DND-41 (cell line): ENCODE data around the gene TSHB.

Source experiments
- ATAC-seq: fragments of 200-7000 bp; cut with Tn5 transposase; 3 replicates; pipeline ENCODE4 v1.9.1; 2021; ENCODE audit warnings: low read depth; ENCODE audit not compliant: insufficient read depth
- DNase-seq: peaks from one replicate; pipeline ENCODE4 v3.0.0-alpha.2; 2020
- H2AFZ ChIP-seq: 2 replicates; pipeline ENCODE4 v1.6.0; 2012; ENCODE audit warnings: low read depth, low read length
- H3K27ac ChIP-seq: 2 replicates; pipeline ENCODE4 v1.5.1; 2012; ENCODE audit warnings: low read length, inconsistent platforms
- H3K27me3 ChIP-seq: fragments of 200-600 bp; sonication (generic); 2 replicates; pipeline ENCODE4 v1.6.0; 2012; ENCODE audit warnings: low read length, mild to moderate bottlenecking, inconsistent platforms; ENCODE audit not compliant: insufficient read depth, poor library complexity
- H3K36me3 ChIP-seq: 2 replicates; pipeline ENCODE4 v1.5.1; 2012; ENCODE audit warnings: low read length, inconsistent platforms; ENCODE audit not compliant: insufficient read depth
- H3K4me1 ChIP-seq: 2 replicates; pipeline ENCODE4 v1.5.1; 2012; ENCODE audit warnings: mild to moderate bottlenecking, low read length; ENCODE audit not compliant: insufficient read depth
- H3K4me2 ChIP-seq: 2 replicates; pipeline ENCODE4 v1.6.0; 2012; ENCODE audit warnings: mild to moderate bottlenecking, moderate library complexity, low read length, inconsistent platforms; ENCODE audit not compliant: insufficient read depth
- H3K4me3 ChIP-seq, 2 experiments: fragments of 200-600 bp in 1 of 2; shearing (Covaris generic) in 1 of 2; 2 replicates each; pipeline ENCODE4 v1.5.1; 2012 to 2016; ENCODE audit warnings: inconsistent platforms in 2 of 2, low read length in 2 of 2, mild to moderate bottlenecking in 2 of 2, low read depth in 1 of 2, moderate library complexity in 1 of 2
- H3K79me2 ChIP-seq: 2 replicates; pipeline ENCODE4 v1.6.0; 2012; ENCODE audit warnings: low read length, inconsistent platforms; ENCODE audit not compliant: insufficient read depth
- H3K9ac ChIP-seq: 2 replicates; pipeline ENCODE4 v1.6.0; 2012; ENCODE audit warnings: low read depth, mild to moderate bottlenecking, inconsistent platforms, low read length, moderate library complexity
- H3K9me3 ChIP-seq: 2 replicates; pipeline ENCODE4 v1.5.1; 2012; ENCODE audit warnings: low read length, moderate library complexity, mild to moderate bottlenecking, inconsistent platforms; ENCODE audit not compliant: insufficient read depth, severe bottlenecking
- H4K20me1 ChIP-seq: 2 replicates; pipeline ENCODE4 v1.6.0; 2012; ENCODE audit warnings: low read length; ENCODE audit not compliant: insufficient read depth
- CTCF ChIP-seq: IDR thresholded peaks from 2 replicates; pipeline ENCODE4 v1.5.1; 2012; ENCODE audit warnings: borderline replicate concordance, low read length, moderate library complexity, mild to moderate bottlenecking; ENCODE audit not compliant: poor library complexity, severe bottlenecking; ENCODE audit errors: extremely low read depth
- EZH2 ChIP-seq: IDR thresholded peaks from 3 replicates; pipeline ENCODE4 v1.6.1; 2012; ENCODE audit warnings: borderline replicate concordance, low read depth, mild to moderate bottlenecking, moderate library complexity, low read length, inconsistent platforms; ENCODE audit not compliant: severe bottlenecking

Gene TSHB

GRCh38 chr1:114997510-114998289 is 31.9 kb upstream of the TSHB start:
- no peak for DNase-seq
- Histone ChIP-seq H2AFZ (no peak overlapping the region), H3K4me2 (no peak overlapping the region)

GRCh38 chr1:115006191-115006590 is 23.4 kb upstream of the TSHB start:
- Histone ChIP-seq H3K4me1 (no peaks in the 10 kb centered on the region), H3K4me3 (no peak overlapping the region), H3K27me3 (peaks cover 4% of the 10 kb centered on the region), H3K79me2 (no peaks in the 10 kb centered on the region), H3K4me2 (no peak overlapping the region), H4K20me1 (no peaks in the 10 kb centered on the region), H3K36me3 (no peaks in the 10 kb centered on the region), H2AFZ (no peak overlapping the region), H3K9me3 (no peaks in the 10 kb centered on the region), H3K27ac (no peak overlapping the region), H3K9ac (no peak overlapping the region)
- TF ChIP-seq EZH2, result no peak
- no peak for TF ChIP-seq CTCF
- no peak for DNase-seq
- ATAC-seq, result no peak

More at GRCh38 chr1:114997510-114998289, 31.9 kb upstream of the TSHB start:
- H3K79me2 ChIP-seq, result no peaks in the 10 kb centered on the region
- H3K9ac ChIP-seq, result no peak overlapping the region
- H3K27me3 ChIP-seq, result peaks cover 14% of the 10 kb centered on the region
- ATAC-seq, result no peak
- no peak overlapping the region for H3K27ac ChIP-seq
- H3K4me1 ChIP-seq, result no peaks in the 10 kb centered on the region
- H3K36me3 ChIP-seq, result no peaks in the 10 kb centered on the region
- TF ChIP-seq CTCF, result no peak
- no peak for TF ChIP-seq EZH2
- no peak overlapping the region for H3K4me3 ChIP-seq
- H3K9me3 ChIP-seq, result no peaks in the 10 kb centered on the region
- H4K20me1 ChIP-seq, result no peaks in the 10 kb centered on the region

GRCh38 chr1:115012006-115012405 is 17.6 kb upstream of the TSHB start:
- Histone ChIP-seq H2AFZ (no peak overlapping the region), H3K4me1 (no peaks in the 10 kb centered on the region), H3K79me2 (no peaks in the 10 kb centered on the region), H3K27ac (no peak overlapping the region), H3K36me3 (no peaks in the 10 kb centered on the region), H3K27me3 (no peaks in the 10 kb centered on the region), H3K9me3 (no peaks in the 10 kb centered on the region), H4K20me1 (no peaks in the 10 kb centered on the region), H3K4me2 (no peak overlapping the region), H3K4me3 (no peak overlapping the region), H3K9ac (no peak overlapping the region)
- no peak for TF ChIP-seq EZH2
- TF ChIP-seq CTCF, result no peak
- no peak for DNase-seq
- no peak for ATAC-seq
